Esophagus muscularis mucosa (tissue), 4 donors: ENCODE results near the gene TMEM131. TPM values are rescaled to one million over a fixed set of nuclear protein-coding genes. Genes with fewer than 3 reads are reported as not detected.

Source experiments
- DNase-seq: peaks from one replicate; pipeline ENCODE4 v3.0.0-alpha.2; 2017; ENCODE audit errors: extremely low spot score
- H3K27ac ChIP-seq, 4 donors: fragments of 200-600 bp; sonication (generic); replicated peaks in 1 of 4; 1 replicate in 3 of 4; 2 replicates in 1 of 4; pipeline ENCODE4 v1.5.1; 2016 to 2019; ENCODE audit warnings: mild to moderate bottlenecking in 1 of 4
- H3K27me3 ChIP-seq, 4 donors: fragments of 200-600 bp; sonication (generic); one replicate each; pipeline versions ENCODE4 v1.5.1 to v1.6.0; 2016 to 2019
- H3K36me3 ChIP-seq, 4 donors: fragments of 200-600 bp; sonication (generic); one replicate each; pipeline ENCODE4 v1.5.1; 2016 to 2019
- H3K4me1 ChIP-seq, 4 donors: fragments of 200-600 bp; sonication (generic); one replicate each; pipeline ENCODE4 v1.5.1; 2016 to 2019
- H3K4me3 ChIP-seq, 4 donors: fragments of 200-600 bp; sonication (generic); 1 replicate in 2 of 4; 2 replicates in 2 of 4; pipeline ENCODE4 v1.5.1; 2016 to 2019; ENCODE audit warnings: mild to moderate bottlenecking in 4 of 4, moderate library complexity in 1 of 4
- H3K9me3 ChIP-seq, 4 donors: fragments of 200-600 bp; sonication (generic); 1 replicate in 3 of 4; 2 replicates in 1 of 4; pipeline ENCODE4 v1.5.1; 2016 to 2019
- EP300 ChIP-seq: sonication (generic); formaldehyde crosslinking; IDR thresholded peaks from one replicate; pipeline ENCODE4 v1.6.1; 2017; ENCODE audit warnings: antibody characterized with exemption
- POLR2A ChIP-seq: fragments of 450-650 bp; IDR thresholded peaks from one replicate; pipeline ENCODE4 v1.6.1; 2017; ENCODE audit warnings: antibody characterized with exemption, moderate library complexity, mild to moderate bottlenecking, low read depth
- POLR2AphosphoS5 ChIP-seq, 2 donors: sonication (generic); formaldehyde crosslinking; IDR thresholded peaks; one replicate each; pipeline ENCODE4 v1.6.1; 2017; ENCODE audit warnings: antibody characterized with exemption in 2 of 2
- WGBS: methylation state at CpG from one replicate; pipeline ENCODE4 v1.1.5; 2018; 5-methylcytosine and 5-hydroxymethylcytosine counted together
- intact Hi-C: fragments of 100-400 bp; cut with DNase I; formaldehyde crosslinking; loops from one replicate; pipeline ENCODE4 v1.15.1; 2023
- total RNA-seq, 4 donors: library from RNA; depleted of rRNA; stranded (reverse); fragments of >200 nt; gene quantifications; one replicate each; pipeline versions ENCODE4 v1.1.0 to v1.2.1, GENCODE V29; 2016
- TF ChIP-seq, protein P1 (sequence below), 3 experiments: fragments of 200-600 bp in 2 of 3; fragments of 450-650 bp in 1 of 3; sonication (generic) in 2 of 3; IDR thresholded peaks; one replicate each; pipeline ENCODE4 v1.5.1; 2017 to 2019; ENCODE audit warnings: antibody characterized with exemption in 3 of 3, mild to moderate bottlenecking in 2 of 3, moderate library complexity in 1 of 3

TMEM131 gene
- total RNA-seq, 4 donors from 2014 or later: 23.9 to 34.1 (median 26.5) TPM

GRCh38 chr2:97750017-97750416, 245.7 kb downstream of the TMEM131 start:
- peaks cover 7 to 19% (median 12%) of the 10 kb centered on the region in 4 donors for H3K4me1 ChIP-seq
- H3K27ac ChIP-seq: no peak overlapping the region
- intact Hi-C loops: no loop called here
- H3K27me3 ChIP-seq: no peaks in the 10 kb centered on the region
- no peaks in the 10 kb centered on the region for H3K9me3 ChIP-seq
- no peak overlapping the region for H3K4me3 ChIP-seq
- no peak for DNase-seq
- 100% methylated on average over 4 of the region's 4 CpGs for WGBS
- peaks cover 0 to 25% (median 4%) of the 10 kb centered on the region in 4 donors for H3K36me3 ChIP-seq
- TF ChIP-seq, protein P1, sequence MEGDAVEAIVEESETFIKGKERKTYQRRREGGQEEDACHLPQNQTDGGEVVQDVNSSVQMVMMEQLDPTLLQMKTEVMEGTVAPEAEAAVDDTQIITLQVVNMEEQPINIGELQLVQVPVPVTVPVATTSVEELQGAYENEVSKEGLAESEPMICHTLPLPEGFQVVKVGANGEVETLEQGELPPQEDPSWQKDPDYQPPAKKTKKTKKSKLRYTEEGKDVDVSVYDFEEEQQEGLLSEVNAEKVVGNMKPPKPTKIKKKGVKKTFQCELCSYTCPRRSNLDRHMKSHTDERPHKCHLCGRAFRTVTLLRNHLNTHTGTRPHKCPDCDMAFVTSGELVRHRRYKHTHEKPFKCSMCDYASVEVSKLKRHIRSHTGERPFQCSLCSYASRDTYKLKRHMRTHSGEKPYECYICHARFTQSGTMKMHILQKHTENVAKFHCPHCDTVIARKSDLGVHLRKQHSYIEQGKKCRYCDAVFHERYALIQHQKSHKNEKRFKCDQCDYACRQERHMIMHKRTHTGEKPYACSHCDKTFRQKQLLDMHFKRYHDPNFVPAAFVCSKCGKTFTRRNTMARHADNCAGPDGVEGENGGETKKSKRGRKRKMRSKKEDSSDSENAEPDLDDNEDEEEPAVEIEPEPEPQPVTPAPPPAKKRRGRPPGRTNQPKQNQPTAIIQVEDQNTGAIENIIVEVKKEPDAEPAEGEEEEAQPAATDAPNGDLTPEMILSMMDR (IDR thresholded peaks at IDR 0.05): no peak
- no peak for TF ChIP-seq POLR2AphosphoS5 (IDR thresholded peaks at IDR 0.05)
- no peak for TF ChIP-seq EP300
- no peak for TF ChIP-seq POLR2A

- no peaks in the 10 kb centered on the region for H3K9me3 ChIP-seq
- intact Hi-C loops: no loop called here
- no peak overlapping the region for H3K27ac ChIP-seq
- WGBS: 66% methylated on average over 5 of the region's 5 CpGs
- TF ChIP-seq, protein P1 (IDR thresholded peaks at IDR 0.05): no peak
- no peak for TF ChIP-seq POLR2AphosphoS5 (IDR thresholded peaks at IDR 0.05)
- no peak for TF ChIP-seq EP300
- no peak for TF ChIP-seq POLR2A
- peaks cover 7 to 19% (median 12%) of the 10 kb centered on the region in 4 donors for H3K4me1 ChIP-seq
- peaks cover 0 to 21% (median 4%) of the 10 kb centered on the region in 4 donors for H3K36me3 ChIP-seq
- H3K27me3 ChIP-seq: no peaks in the 10 kb centered on the region
- no peak for DNase-seq
- H3K4me3 ChIP-seq: no peak overlapping the region
These were observed 246.2 kb downstream of the TMEM131 start for GRCh38 chr2:97749581-97749980.

DNA sequence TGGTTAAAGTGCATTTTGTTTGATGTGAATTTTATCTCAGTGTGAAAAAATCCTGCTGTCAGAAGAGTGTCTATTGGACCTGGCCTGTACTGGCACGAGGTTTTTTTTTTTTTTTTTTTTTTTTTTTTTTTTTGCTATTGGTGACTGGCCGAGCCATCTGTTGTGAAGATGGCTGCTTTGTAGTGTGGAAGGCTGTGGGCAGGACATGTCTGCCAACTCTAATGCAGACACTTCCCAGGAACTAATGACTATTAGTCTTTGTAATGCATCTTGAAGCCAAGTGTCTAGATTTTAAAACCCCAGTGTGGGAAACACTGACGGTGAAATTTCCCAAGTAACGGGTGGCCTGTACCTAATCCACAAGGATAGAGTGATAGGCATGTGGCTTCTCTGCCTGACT, 248.0 kb downstream of the TMEM131 start:
- Histone ChIP-seq H3K9me3 (no peaks in the 10 kb centered on the region), H3K4me3 (no peak overlapping the region), H3K4me1 (peaks cover 7 to 18% (median 11%) of the 10 kb centered on the region in 4 donors), H3K36me3 (peaks cover 5 to 23% (median 7%) of the 10 kb centered on the region in 4 donors), H3K27ac (no peak overlapping the region), H3K27me3 (no peaks in the 10 kb centered on the region)
- 50% methylated on average over 4 of the region's 4 CpGs for WGBS
- intact Hi-C loops: no loop called here
- no peak for DNase-seq
- TF ChIP-seq, protein P1 (IDR thresholded peaks at IDR 0.05): no peak
- TF ChIP-seq EP300 (no peak), POLR2A (no peak), POLR2AphosphoS5 (IDR thresholded peaks at IDR 0.05) (no peak)

- H3K4me1 ChIP-seq: peaks cover 7 to 14% (median 11%) of the 10 kb centered on the region in 4 donors
- H3K27me3 ChIP-seq: no peaks in the 10 kb centered on the region
- H3K9me3 ChIP-seq: no peaks in the 10 kb centered on the region
- no peak for TF ChIP-seq POLR2AphosphoS5 (IDR thresholded peaks at IDR 0.05)
- TF ChIP-seq, protein P1 (IDR thresholded peaks at IDR 0.05): no peak
- TF ChIP-seq EP300: no peak
- TF ChIP-seq POLR2A: no peak
- 42% methylated on average over 3 of the region's 3 CpGs for WGBS
- H3K4me3 ChIP-seq: no peak overlapping the region
- H3K27ac ChIP-seq: no peak overlapping the region
- peaks cover 5 to 23% (median 7%) of the 10 kb centered on the region in 4 donors for H3K36me3 ChIP-seq
- DNase-seq: no peak
- intact Hi-C loops: no loop called here
These were observed 248.5 kb downstream of the TMEM131 start for GRCh38 chr2:97747285-97747684.
